ENCODE measurements around the gene UNC5B.

GRCh38 chr10:71273506-71273905 is 61.1 kb downstream of the UNC5B start:
- no peak for TF ChIP-seq REST (IDR thresholded peaks at IDR 0.05; ENCODE audit: low read depth)
- TF ChIP-seq CTCF (IDR thresholded peaks at IDR 0.05 in 2 of 3, conservative IDR thresholded peaks at IDR 0.05 in 1 of 3; ENCODE audit: borderline replicate concordance in 1 of 3, insufficient read depth in 1 of 3, low read depth in 2 of 3, low read length in 2 of 3) = no peak
- TF ChIP-seq ZBTB33 (IDR thresholded peaks at IDR 0.05; ENCODE audit: extremely low read depth, insufficient replicate concordance, low read length) = no peak
- TF ChIP-seq FOSL1 (IDR thresholded peaks at IDR 0.05; ENCODE audit: low read depth) = no peak

Measured in HCT116 (cell line).